HG03095 (cell line): ENCODE data around the gene CAMK1D.

Experiments used
- ATAC-seq: cut with Tn5 transposase; IDR thresholded peaks from one replicate; pipeline ENCODE4 v1.9.1; 2021; ENCODE audit warnings: moderate library complexity; ENCODE audit not compliant: unreplicated experiment

Gene CAMK1D

DNA sequence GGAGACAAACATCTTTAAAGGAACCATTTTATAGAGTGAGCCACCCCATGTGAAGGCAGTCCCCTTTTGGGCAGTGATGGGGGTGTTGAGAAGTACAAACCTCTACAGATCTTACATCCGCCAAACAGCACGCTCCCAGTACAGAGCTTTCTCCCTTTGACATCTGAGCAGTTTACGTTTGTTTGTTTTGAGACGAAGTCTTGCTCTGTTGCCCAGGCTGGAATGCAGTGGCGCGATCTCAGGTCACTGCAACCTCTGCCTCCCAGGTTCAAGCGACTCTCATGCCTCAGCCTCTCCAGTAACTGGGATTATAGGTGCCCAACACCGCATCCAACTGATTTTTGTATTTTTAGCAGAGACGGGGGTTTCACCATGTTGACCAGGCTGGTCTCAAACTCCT, 523.2 kb downstream of the CAMK1D start:
- ATAC-seq = no peak

DNA sequence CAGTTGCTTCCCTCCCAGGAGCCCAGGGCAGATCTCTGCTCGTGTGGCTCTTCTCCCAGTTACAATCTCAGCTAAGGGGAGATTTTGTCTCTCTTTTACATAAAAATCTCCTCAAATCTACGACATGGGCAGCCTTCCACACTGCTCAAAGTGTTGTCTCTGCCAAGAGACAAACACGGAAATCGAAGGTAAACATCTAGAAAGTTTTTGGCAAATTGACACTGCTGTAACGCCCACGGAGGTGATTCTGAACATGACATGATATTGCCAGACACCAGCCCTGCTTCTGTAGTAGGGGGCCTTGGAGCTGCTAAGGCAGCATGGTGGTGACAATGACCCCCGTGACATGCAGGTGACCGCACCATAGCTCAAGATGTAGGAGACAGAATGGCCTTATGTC, 523.8 kb downstream of the CAMK1D start:
- ATAC-seq = no peak

DNA sequence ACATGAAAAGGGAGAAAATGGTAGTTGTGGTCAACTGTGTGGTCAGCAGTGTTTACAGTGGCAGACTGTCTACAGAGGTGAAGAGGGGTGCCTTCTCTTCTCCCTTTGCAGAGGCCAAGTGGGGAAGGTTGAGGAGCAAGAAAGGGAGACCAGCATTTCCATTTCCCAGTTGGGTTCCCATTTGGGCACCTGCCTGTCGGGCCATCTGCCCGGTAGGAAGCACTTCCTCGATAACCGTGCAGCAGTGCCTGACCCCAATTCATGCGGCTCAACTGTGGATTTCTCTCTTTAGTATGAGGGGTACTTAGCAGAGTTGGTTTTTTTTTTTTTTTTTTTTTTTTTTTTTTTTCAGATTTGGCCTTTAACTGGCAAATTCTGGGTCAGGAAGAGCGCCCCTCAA, 525.2 kb downstream of the CAMK1D start:
- no peak for ATAC-seq

DNA sequence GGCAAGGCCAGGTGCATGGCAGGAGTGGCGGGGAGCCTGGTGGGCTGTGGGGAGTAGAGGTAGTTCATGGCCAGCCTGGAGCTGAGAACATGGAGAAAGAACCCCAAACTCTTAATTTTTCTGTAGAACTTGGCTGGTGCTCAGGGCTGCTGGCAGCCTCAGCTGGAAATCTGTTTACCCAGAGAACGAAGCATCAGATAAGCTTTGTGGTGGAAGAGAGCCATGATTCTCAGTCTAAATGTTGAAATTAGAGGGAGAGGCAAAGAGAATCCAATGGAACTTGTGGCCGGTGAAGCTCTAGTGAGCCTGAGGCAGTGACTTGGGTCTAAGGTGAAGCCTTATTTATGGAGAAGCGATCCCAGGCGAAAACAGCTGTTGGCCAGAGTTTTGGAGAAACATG, 525.8 kb downstream of the CAMK1D start:
- ATAC-seq = no peak

DNA sequence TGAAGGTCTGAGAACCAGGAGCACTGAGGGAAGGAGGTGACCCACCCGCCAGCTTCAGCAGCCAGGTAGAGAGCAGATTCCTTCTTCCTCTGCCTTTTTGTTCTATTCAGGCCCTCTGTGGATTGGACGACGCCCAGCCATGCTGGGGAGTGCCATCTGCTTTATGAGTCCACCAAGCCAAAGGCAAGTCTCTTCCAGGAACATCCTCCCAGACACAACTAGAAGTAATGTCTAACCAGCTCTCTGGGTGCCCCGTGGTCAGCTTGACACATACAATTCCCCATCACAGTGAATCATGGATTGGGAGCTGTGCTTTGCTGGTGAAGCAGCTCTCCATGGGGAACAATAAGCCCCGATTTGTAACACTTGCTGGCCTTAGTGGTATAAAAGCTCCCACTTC, 526.9 kb downstream of the CAMK1D start:
- ATAC-seq = no peak

DNA sequence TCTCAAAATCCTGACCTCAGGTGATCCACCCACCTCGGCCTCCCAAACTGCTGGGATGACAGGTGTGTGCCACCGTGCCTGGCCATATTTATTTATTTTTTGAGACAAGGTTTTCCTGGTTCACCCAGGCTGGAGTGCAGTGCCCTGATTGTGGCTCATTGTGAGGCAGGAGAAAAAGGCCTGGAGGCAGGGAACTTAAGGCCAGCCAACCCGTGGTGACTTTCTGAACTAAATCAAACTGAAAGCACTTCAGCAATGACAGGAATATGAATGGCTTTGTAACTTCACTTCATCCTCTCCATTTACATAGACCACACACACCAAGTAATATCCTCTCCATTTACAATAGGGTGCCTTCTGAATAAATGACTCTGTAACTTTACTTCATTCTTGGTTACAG, 527.8 kb downstream of the CAMK1D start:
- no peak for ATAC-seq

DNA sequence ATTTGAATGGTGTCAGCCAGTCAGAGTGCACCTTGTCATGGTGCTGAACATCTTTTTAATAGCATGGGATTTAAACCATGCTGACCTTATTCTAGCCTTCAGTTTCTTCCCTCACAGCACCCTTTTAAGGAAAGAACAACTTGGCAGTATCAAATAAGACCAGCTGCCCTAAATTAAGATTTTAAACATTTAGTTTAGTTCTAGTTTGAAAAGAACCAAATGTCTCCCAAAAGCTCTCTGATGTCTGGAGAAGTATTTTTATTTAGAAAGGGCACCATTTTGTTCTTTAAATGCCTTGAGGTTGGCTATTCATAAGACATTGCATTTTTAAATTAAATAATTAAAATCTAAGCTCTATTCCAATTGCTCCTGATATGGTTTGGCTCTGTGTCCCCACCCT, 531.1 kb downstream of the CAMK1D start:
- no peak for ATAC-seq

DNA sequence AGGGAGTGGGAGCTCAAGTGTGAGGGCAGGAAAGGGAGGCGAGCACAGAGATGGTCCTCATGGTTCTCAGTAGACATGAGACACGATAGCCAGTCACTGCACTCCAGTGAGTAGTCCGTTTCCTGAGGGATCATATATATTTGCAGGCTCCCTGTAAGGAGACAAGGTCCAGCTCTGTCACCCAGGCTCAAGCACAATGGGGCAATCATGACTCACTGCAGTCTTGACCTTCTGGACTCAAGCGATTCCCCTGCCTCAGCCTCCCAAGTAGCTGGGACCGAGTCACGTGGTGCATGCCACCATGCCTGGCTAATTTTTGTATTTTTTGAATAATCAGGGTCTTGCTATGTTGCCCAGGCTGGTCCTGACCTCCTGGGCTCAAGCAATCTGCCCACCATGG, 535.5 kb downstream of the CAMK1D start:
- ATAC-seq = no peak
